D721Med (cell line): ENCODE data around the gene TBC1D4.

Experiments used
- DNase-seq: peaks from one replicate; pipeline ENCODE4 v3.0.0; 2011; ENCODE audit warnings: low spot score; ENCODE audit not compliant: insufficient read length
- FAIRE-seq: peaks from 2 replicates; lab custom pipeline; 2011; peaks lifted over from hg19 to GRCh38; lab: Jason Lieb, UNC
- CTCF ChIP-seq: IDR thresholded peaks from 2 replicates; pipeline ENCODE4 v1.5.1; 2012; ENCODE audit warnings: mild to moderate bottlenecking, control low read depth; ENCODE audit not compliant: insufficient read depth; ENCODE audit errors: missing control alignments

The TBC1D4 gene, protein sequence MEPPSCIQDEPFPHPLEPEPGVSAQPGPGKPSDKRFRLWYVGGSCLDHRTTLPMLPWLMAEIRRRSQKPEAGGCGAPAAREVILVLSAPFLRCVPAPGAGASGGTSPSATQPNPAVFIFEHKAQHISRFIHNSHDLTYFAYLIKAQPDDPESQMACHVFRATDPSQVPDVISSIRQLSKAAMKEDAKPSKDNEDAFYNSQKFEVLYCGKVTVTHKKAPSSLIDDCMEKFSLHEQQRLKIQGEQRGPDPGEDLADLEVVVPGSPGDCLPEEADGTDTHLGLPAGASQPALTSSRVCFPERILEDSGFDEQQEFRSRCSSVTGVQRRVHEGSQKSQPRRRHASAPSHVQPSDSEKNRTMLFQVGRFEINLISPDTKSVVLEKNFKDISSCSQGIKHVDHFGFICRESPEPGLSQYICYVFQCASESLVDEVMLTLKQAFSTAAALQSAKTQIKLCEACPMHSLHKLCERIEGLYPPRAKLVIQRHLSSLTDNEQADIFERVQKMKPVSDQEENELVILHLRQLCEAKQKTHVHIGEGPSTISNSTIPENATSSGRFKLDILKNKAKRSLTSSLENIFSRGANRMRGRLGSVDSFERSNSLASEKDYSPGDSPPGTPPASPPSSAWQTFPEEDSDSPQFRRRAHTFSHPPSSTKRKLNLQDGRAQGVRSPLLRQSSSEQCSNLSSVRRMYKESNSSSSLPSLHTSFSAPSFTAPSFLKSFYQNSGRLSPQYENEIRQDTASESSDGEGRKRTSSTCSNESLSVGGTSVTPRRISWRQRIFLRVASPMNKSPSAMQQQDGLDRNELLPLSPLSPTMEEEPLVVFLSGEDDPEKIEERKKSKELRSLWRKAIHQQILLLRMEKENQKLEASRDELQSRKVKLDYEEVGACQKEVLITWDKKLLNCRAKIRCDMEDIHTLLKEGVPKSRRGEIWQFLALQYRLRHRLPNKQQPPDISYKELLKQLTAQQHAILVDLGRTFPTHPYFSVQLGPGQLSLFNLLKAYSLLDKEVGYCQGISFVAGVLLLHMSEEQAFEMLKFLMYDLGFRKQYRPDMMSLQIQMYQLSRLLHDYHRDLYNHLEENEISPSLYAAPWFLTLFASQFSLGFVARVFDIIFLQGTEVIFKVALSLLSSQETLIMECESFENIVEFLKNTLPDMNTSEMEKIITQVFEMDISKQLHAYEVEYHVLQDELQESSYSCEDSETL (N-terminal part only)

GRCh38 chr13:75482070-75482819 is at the start of gene TBC1D4:
TSS of gene TBC1D4 (minus strand) at chr13:75482169. CDS start at chr13:75481767, 402 bp downstream.
- DNase-seq = no peak
- peak; percentile 78 for TF ChIP-seq CTCF
- FAIRE-seq = no peak

- DNase-seq = no peak
- no peak for TF ChIP-seq CTCF
- FAIRE-seq = no peak
These were observed 48.6 kb upstream of the TBC1D4 start for GRCh38 chr13:75530549-75530961.

DNA sequence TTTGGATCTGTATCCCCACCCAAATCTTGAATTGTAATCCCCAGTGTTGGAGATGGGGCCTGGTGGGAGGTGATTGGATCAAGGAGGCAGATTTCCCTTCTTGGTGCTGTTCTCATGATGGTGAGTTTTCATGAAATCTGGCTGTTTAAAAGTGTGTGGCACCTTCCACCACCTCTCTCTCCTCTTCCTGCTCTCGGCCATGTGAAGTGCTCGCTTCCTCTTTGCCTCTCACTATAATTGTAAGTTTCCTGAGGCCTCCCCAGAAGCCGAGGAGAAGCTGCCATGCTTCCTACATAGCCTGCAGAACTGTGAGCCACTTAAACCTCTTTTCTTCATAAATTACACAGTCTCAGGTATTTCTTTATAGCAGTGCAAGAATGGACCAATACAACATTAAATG is 40.0 kb upstream of the TBC1D4 start:
- no peak for DNase-seq
- FAIRE-seq = no peak

GRCh38 chr13:75518439-75519088 is 36.6 kb upstream of the TBC1D4 start:
- FAIRE-seq (no peak), DNase-seq (no peak)
- TF ChIP-seq CTCF = no peak

More for the DNA sequence above, 40.0 kb upstream of the TBC1D4 start:
- TF ChIP-seq CTCF = no peak

DNA sequence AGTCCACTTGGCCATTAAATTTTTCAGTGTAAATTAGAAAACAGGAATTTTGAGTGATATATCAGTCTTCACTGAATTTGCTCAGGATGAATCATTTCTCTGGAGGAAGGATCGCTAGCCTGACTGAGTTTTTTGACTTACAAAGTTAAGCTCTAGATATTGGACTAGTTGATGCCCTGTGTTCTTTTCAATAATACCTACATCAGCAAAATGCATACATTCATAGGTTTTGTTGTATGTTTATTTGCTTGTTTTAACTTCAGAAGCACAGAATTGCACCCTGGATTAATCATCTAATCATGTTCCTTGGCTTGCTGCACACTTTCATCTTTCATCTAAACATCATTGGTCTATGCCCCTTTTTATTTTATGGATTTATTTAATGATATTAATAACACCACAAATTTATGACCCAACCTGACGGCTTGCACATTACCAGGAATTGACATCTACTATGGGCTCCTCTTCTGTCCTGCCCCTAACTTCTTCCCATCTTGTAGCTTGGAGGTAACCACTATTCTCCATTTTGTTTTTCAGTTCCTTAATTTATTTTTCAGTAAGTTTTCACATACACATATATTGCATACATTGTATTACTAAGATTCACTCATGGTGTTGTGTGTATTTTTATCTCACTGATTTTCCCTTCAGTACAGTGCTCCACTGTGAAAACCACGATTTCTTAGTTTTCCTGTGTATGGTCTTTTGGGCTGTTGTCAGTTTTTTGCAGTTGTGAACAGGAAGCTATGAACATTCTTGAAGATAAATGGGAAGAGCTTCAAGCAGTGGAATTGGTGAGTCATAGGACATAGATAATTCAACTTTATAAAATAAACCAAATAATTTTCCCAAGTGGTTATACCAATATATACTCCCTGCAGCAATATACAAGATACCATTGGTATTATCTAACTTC is 32.4 kb upstream of the TBC1D4 start:
- no peak for TF ChIP-seq CTCF
- DNase-seq (no peak), FAIRE-seq (no peak)
